K562 (cell line): Measurements from ENCODE around the gene DOCK3. TPM values are rescaled to one million over a fixed set of nuclear protein-coding genes. Genes with fewer than 3 reads are reported as not detected.
A peak's percentile ranks its signal among the peaks of the same experiment; 100 is the strongest.

Experiments
- AFF4 ChIP-seq: sonication (generic); formaldehyde crosslinking; IDR thresholded peaks from 2 replicates; pipeline ENCODE4 v1.8.0; 2023; ENCODE audit warnings: mild to moderate bottlenecking, missing genetic modification reagents
- ATF1 ChIP-seq, 2 experiments: fragments of 450-650 bp in 1 of 2; IDR thresholded peaks; 2 replicates each; pipeline ENCODE4 v1.6.1; 2016; ENCODE audit warnings: missing compliant biosample characterization in 1 of 2, missing genetic modification characterization in 1 of 2
- CBX8 ChIP-seq: fragments of 200-600 bp; sonication (generic); IDR thresholded peaks from 2 replicates; pipeline ENCODE4 v1.6.1; 2012; ENCODE audit warnings: borderline replicate concordance, mixed run types, low read depth, mild to moderate bottlenecking, moderate library complexity, mixed read lengths, low read length, control low read depth, inconsistent platforms; ENCODE audit not compliant: poor library complexity, severe bottlenecking; ENCODE audit errors: extremely low read depth
- CREB1 ChIP-seq, 2 experiments: sonication (generic) in 1 of 2; formaldehyde crosslinking in 1 of 2; IDR thresholded peaks; 2 replicates each; pipeline versions ENCODE4 v1.6.1 to v1.8.0; 2012 to 2022; ENCODE audit warnings: inconsistent platforms in 1 of 2, mild to moderate bottlenecking in 1 of 2, missing genetic modification reagents in 1 of 2, moderate library complexity in 1 of 2
- ELF1 ChIP-seq: fragments of 200-800 bp; sonication (Bioruptor generic); IDR thresholded peaks from 2 replicates; pipeline ENCODE4 v1.6.1; 2016; ENCODE audit warnings: missing genetic modification characterization, missing compliant biosample characterization
- MBD2 ChIP-seq: sonication (generic); IDR thresholded peaks from 2 replicates; pipeline ENCODE4 v1.6.1; 2016; ENCODE audit warnings: low read depth, borderline replicate concordance
- MLX ChIP-seq, 2 experiments: fragments of 450-650 bp in 1 of 2; sonication (generic) in 1 of 2; formaldehyde crosslinking; conservative IDR thresholded peaks; 2 replicates each; pipeline versions ENCODE4 v1.4.0 to v1.8.1; 2020 to 2022; ENCODE audit warnings: mild to moderate bottlenecking in 1 of 2, missing genetic modification reagents in 1 of 2
- MTA3 ChIP-seq: fragments of 450-650 bp; formaldehyde crosslinking; IDR thresholded peaks from 2 replicates; pipeline ENCODE4 v1.6.1; 2017; ENCODE audit warnings: mild to moderate bottlenecking, borderline replicate concordance
- PKNOX1 ChIP-seq: fragments of 450-650 bp; IDR thresholded peaks from 2 replicates; pipeline ENCODE4 v1.6.1; 2016
- RBM17 ChIP-seq: fragments of 200-400 bp; formaldehyde crosslinking; IDR thresholded peaks from 2 replicates; pipeline ENCODE4 v1.6.1; 2017; ENCODE audit warnings: low read depth, mild to moderate bottlenecking, low read length, borderline replicate concordance
- SMAD1 ChIP-seq: fragments of 150-350 bp; IDR thresholded peaks from 2 replicates; pipeline ENCODE4 v1.6.1; 2014; ENCODE audit warnings: low read length, low read depth; ENCODE audit not compliant: partially characterized antibody
- TAF9B ChIP-seq: fragments of 450-650 bp; IDR thresholded peaks from 2 replicates; pipeline ENCODE4 v1.6.1; 2018; ENCODE audit warnings: mild to moderate bottlenecking; ENCODE audit not compliant: partially characterized antibody
- TBP ChIP-seq: optimal IDR thresholded peaks from 2 replicates; pipeline ENCODE3; 2011; ENCODE audit warnings: low read depth, low read length, improper control_type of control experiment
- TFAP4 ChIP-seq: sonication (generic); formaldehyde crosslinking; IDR thresholded peaks from 2 replicates; pipeline ENCODE4 v1.8.0; 2022; ENCODE audit warnings: missing genetic modification reagents, mild to moderate bottlenecking, moderate library complexity, borderline replicate concordance
- TFE3 ChIP-seq: fragments of 450-650 bp; formaldehyde crosslinking; IDR thresholded peaks from 2 replicates; pipeline ENCODE4 v1.4.0; 2020; ENCODE audit warnings: mild to moderate bottlenecking, mixed read lengths
- YBX1 ChIP-seq: fragments of 450-650 bp; IDR thresholded peaks from 2 replicates; pipeline ENCODE4 v1.7.1; 2016; ENCODE audit warnings: mild to moderate bottlenecking
- ZNF766 ChIP-seq: fragments of 200-800 bp; sonication (Bioruptor generic); conservative IDR thresholded peaks from 2 replicates; pipeline ENCODE4 v1.6.1; 2016; ENCODE audit warnings: missing genetic modification characterization, missing compliant biosample characterization
- polyA plus RNA-seq, 8 experiments: library from polyadenylated mRNA; depleted of rRNA in 4 of 8; stranded (reverse) in 5 of 8; unstranded in 3 of 8; fragments of >200 nt; fragmentation: Nextera tagmentation in 2 of 8; fragmentation: Illumina TruSeq in 1 of 8; extraction: Ambion mirVana in 2 of 8; extraction: Trizol in 1 of 8; gene quantifications; 2 replicates each; pipeline versions ENCODE4 v1.2.1 to v1.2.3, GENCODE V29; 2011 to 2014; ENCODE audit warnings: inconsistent platforms in 1 of 8, missing spikeins in 1 of 8
- total RNA-seq, 7 experiments: library from RNA; depleted of rRNA in 6 of 7; stranded (reverse); fragments of >200 nt in 6 of 7; fragmentation: Illumina TruSeq in 2 of 7; extraction: Trizol in 2 of 7; gene quantifications; 2 replicates each; pipeline versions ENCODE4 v1.2.1 to v1.2.3, GENCODE V29; 2011 to 2021; ENCODE audit warnings: low replicate concordance in 1 of 7

Gene DOCK3
- total and polyA plus RNA-seq, 9 of the 15 experiments (the other 6 are each of a cell fraction or from before 2014, with no cell fraction given), result under 0.01 to 0.03 (median 0.01) TPM; not detected in 4

GRCh38 chr3:51384726-51385473 lies 710.2 kb downstream of the DOCK3 start, which contains the start of gene MANF (continued):
- TF ChIP-seq CREB1 (IDR thresholded peaks at IDR 0.05) (peak; percentile 85), CREB1 (CRISPR knock-in tag; IDR thresholded peaks at IDR 0.05) (peak; percentile 90), SMAD1 (no peak), MBD2 (peak; percentile 96), RBM17 (no peak), CBX8 (no peak), MTA3 (peak; percentile 91; the same call in 1 of the 2 replicates), ZNF766 (CRISPR knock-in tag) (0 out of 2 replicates have a peak, but pooled peaks have one; percentile 61), PKNOX1 (peak; percentile 72), ATF1 (CRISPR knock-in tag; IDR thresholded peaks at IDR 0.05) (0 out of 2 replicates have a peak, but pooled peaks have one; percentile 38), ATF1 (tag; IDR thresholded peaks at IDR 0.05) (peak; percentile 96), ELF1 (tag) (0 out of 2 replicates have a peak, but pooled peaks have one; percentile 14), MLX (CRISPR knock-in tag; conservative IDR thresholded peaks at IDR 0.05) (no peak), TFE3 (CRISPR knock-in tag) (no peak), TBP (peak; percentile 92), TAF9B (peak; percentile 68), YBX1 (no peak), AFF4 (peak; percentile 82; the same call in 1 of the 2 replicates), TFAP4 (peak; percentile 84)
